A673 (cell line): ENCODE results near the gene NAPB.

ENCODE experiments used
- EZH2 ChIP-seq: fragments of 200-600 bp; sonication (generic); IDR thresholded peaks from 2 replicates; pipeline ENCODE4 v1.6.1; 2017; ENCODE audit warnings: borderline replicate concordance, low read depth, mild to moderate bottlenecking, mixed read lengths, antibody characterized with exemption, low read length; ENCODE audit not compliant: poor library complexity, severe bottlenecking
- TF ChIP-seq, protein P1 (sequence below): fragments of 300-800, 200-600 bp; sonication (generic); conservative IDR thresholded peaks from 2 replicates; pipeline ENCODE4 v1.5.1; 2017; ENCODE audit warnings: low read depth, mild to moderate bottlenecking, antibody characterized with exemption, low read length, moderate library complexity, mixed read lengths

DNA sequence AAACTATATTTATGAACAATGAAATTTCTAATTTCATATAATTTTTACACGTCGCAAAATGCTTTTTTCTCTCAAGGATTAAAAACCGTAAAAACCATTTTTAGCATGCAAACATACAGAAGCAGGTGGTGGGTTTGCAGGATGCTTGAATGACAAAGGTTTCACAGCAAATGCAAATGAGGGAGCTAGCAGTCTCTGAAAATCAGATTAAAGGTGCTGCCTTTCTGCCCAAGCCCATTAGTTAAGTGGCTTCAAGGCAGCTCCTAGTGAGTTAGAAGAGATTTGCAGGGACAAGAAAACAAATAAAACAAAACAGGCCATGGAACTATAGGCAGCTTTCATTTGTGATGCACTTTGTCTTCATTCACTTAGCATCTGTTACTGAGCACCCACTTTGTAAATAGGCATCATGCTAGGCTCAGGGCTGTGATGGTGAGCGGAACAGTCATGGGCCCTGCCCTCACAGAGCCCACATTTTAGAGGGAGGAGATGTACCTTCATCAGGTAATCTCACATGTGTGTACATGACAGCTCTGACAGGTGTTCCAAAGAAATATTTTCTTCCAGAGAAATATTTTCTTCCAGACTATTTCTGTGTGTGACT, 29.5 kb downstream of the NAPB start:
- TF ChIP-seq, protein P1, sequence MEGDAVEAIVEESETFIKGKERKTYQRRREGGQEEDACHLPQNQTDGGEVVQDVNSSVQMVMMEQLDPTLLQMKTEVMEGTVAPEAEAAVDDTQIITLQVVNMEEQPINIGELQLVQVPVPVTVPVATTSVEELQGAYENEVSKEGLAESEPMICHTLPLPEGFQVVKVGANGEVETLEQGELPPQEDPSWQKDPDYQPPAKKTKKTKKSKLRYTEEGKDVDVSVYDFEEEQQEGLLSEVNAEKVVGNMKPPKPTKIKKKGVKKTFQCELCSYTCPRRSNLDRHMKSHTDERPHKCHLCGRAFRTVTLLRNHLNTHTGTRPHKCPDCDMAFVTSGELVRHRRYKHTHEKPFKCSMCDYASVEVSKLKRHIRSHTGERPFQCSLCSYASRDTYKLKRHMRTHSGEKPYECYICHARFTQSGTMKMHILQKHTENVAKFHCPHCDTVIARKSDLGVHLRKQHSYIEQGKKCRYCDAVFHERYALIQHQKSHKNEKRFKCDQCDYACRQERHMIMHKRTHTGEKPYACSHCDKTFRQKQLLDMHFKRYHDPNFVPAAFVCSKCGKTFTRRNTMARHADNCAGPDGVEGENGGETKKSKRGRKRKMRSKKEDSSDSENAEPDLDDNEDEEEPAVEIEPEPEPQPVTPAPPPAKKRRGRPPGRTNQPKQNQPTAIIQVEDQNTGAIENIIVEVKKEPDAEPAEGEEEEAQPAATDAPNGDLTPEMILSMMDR = no peak
- TF ChIP-seq EZH2 = no peak
